ENCODE results near the gene PLCB4. TPM values are rescaled to one million over a fixed set of nuclear protein-coding genes. Genes with fewer than 3 reads are reported as not detected.

PLCB4 gene
- total and polyA plus RNA-seq, 2 donors (not counting 1 experiment from before 2014, with no cell fraction given), result 7.3 to 13.7 TPM

DNA sequence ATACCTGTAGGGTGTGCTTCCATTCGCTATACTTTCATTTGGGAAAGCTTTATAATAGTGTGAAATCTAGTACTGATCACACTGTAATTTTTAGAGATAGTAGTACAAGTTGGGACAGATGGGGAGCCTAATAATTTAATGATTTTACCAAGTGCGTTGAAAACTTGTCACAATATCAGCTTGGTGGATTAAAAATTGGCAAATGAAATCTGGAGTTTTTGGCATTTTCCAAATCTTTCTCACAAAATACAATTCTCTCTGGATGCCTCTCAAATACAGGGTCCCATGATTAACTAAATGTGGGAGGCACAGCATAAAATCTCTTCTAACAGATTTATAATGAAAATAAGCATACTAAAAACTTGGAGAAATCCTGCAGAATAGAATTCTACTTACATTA lies 96.4 kb downstream of the PLCB4 start:
- H3K27ac ChIP-seq (ENCODE audit: insufficient read depth, low read length), result no peak overlapping the region
- no peak overlapping the region for H3K4me3 ChIP-seq (replicated peaks in 1 of 4; ENCODE audit: control extremely low read depth in 1 of 4, insufficient read depth in 1 of 4, low read depth in 3 of 4, low read length in 4 of 4)
- no peaks in the 10 kb centered on the region for H4K20me1 ChIP-seq (ENCODE audit: control insufficient read depth, extremely low read depth, insufficient read depth, low read length)
- no peak overlapping the region for H3K9ac ChIP-seq (ENCODE audit: insufficient read depth, low read length)
- H3K4me1 ChIP-seq (ENCODE audit: control insufficient read depth, extremely low read depth, insufficient read depth, low read length), result no peaks in the 10 kb centered on the region
- no peak for TF ChIP-seq EZH2 (IDR thresholded peaks at IDR 0.05; ENCODE audit: low read length, missing control alignments)
- TF ChIP-seq, protein P1, sequence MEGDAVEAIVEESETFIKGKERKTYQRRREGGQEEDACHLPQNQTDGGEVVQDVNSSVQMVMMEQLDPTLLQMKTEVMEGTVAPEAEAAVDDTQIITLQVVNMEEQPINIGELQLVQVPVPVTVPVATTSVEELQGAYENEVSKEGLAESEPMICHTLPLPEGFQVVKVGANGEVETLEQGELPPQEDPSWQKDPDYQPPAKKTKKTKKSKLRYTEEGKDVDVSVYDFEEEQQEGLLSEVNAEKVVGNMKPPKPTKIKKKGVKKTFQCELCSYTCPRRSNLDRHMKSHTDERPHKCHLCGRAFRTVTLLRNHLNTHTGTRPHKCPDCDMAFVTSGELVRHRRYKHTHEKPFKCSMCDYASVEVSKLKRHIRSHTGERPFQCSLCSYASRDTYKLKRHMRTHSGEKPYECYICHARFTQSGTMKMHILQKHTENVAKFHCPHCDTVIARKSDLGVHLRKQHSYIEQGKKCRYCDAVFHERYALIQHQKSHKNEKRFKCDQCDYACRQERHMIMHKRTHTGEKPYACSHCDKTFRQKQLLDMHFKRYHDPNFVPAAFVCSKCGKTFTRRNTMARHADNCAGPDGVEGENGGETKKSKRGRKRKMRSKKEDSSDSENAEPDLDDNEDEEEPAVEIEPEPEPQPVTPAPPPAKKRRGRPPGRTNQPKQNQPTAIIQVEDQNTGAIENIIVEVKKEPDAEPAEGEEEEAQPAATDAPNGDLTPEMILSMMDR (conservative IDR thresholded peaks at IDR 0.05 in 1 of 2, IDR thresholded peaks at IDR 0.05 in 1 of 2; ENCODE audit: low read depth in 1 of 2, low read length in 2 of 2), result no peak
- no peak for DNase-seq (ENCODE audit: low read depth in 2 of 2)
- H3K9me3 ChIP-seq (ENCODE audit: control insufficient read depth, insufficient read depth, low read depth, low read length), result no peaks in the 10 kb centered on the region
- no peaks in the 10 kb centered on the region for H3K36me3 ChIP-seq (ENCODE audit: control insufficient read depth, insufficient read depth, low read length)
- no peaks in the 10 kb centered on the region for H3K27me3 ChIP-seq (ENCODE audit: control insufficient read depth, insufficient read depth, low read length)
- no peak overlapping the region for H3K4me2 ChIP-seq (ENCODE audit: extremely low read depth, insufficient read depth, low read length)
- no peaks in the 10 kb centered on the region for H3K79me2 ChIP-seq (ENCODE audit: control insufficient read depth, insufficient read depth, low read length)
- no peak overlapping the region for H2AFZ ChIP-seq (ENCODE audit: low read length)

GRCh38 chr20:9166153-9166780 lies 97.4 kb downstream of the PLCB4 start:
- Histone ChIP-seq H3K36me3 (ENCODE audit: control insufficient read depth, insufficient read depth, low read length) (no peaks in the 10 kb centered on the region), H3K4me1 (ENCODE audit: control insufficient read depth, extremely low read depth, insufficient read depth, low read length) (no peaks in the 10 kb centered on the region), H3K27me3 (ENCODE audit: control insufficient read depth, insufficient read depth, low read length) (no peaks in the 10 kb centered on the region), H4K20me1 (ENCODE audit: control insufficient read depth, extremely low read depth, insufficient read depth, low read length) (no peaks in the 10 kb centered on the region), H3K9ac (ENCODE audit: insufficient read depth, low read length) (no peak overlapping the region), H3K79me2 (ENCODE audit: control insufficient read depth, insufficient read depth, low read length) (no peaks in the 10 kb centered on the region), H2AFZ (ENCODE audit: low read length) (no peak overlapping the region), H3K9me3 (ENCODE audit: control insufficient read depth, insufficient read depth, low read depth, low read length) (no peaks in the 10 kb centered on the region), H3K27ac (ENCODE audit: insufficient read depth, low read length) (no peak overlapping the region), H3K4me3 (replicated peaks in 1 of 4; ENCODE audit: control extremely low read depth in 1 of 4, insufficient read depth in 1 of 4, low read depth in 3 of 4, low read length in 4 of 4) (no peak overlapping the region), H3K4me2 (ENCODE audit: extremely low read depth, insufficient read depth, low read length) (no peak overlapping the region)
- peak in 1 of 2 donors; percentile 9 for DNase-seq (ENCODE audit: low read depth in 2 of 2)
- no peak for TF ChIP-seq EZH2 (IDR thresholded peaks at IDR 0.05; ENCODE audit: low read length, missing control alignments)
- TF ChIP-seq, protein P1 (conservative IDR thresholded peaks at IDR 0.05 in 1 of 2, IDR thresholded peaks at IDR 0.05 in 1 of 2; ENCODE audit: low read depth in 1 of 2, low read length in 2 of 2), result no peak

- no peak overlapping the region for H3K4me2 ChIP-seq (ENCODE audit: extremely low read depth, insufficient read depth, low read length)
- no peak overlapping the region for H3K27ac ChIP-seq (ENCODE audit: insufficient read depth, low read length)
- no peaks in the 10 kb centered on the region for H3K9me3 ChIP-seq (ENCODE audit: control insufficient read depth, insufficient read depth, low read depth, low read length)
- no peaks in the 10 kb centered on the region for H3K4me1 ChIP-seq (ENCODE audit: control insufficient read depth, extremely low read depth, insufficient read depth, low read length)
- H3K79me2 ChIP-seq (ENCODE audit: control insufficient read depth, insufficient read depth, low read length), result no peaks in the 10 kb centered on the region
- H3K9ac ChIP-seq (ENCODE audit: insufficient read depth, low read length), result no peak overlapping the region
- DNase-seq (ENCODE audit: low read depth in 2 of 2), result no peak
- no peaks in the 10 kb centered on the region for H4K20me1 ChIP-seq (ENCODE audit: control insufficient read depth, extremely low read depth, insufficient read depth, low read length)
- H3K36me3 ChIP-seq (ENCODE audit: control insufficient read depth, insufficient read depth, low read length), result no peaks in the 10 kb centered on the region
- no peak overlapping the region for H3K4me3 ChIP-seq (replicated peaks in 1 of 4; ENCODE audit: control extremely low read depth in 1 of 4, insufficient read depth in 1 of 4, low read depth in 3 of 4, low read length in 4 of 4)
- TF ChIP-seq EZH2 (IDR thresholded peaks at IDR 0.05; ENCODE audit: low read length, missing control alignments), result no peak
- TF ChIP-seq, protein P1 (conservative IDR thresholded peaks at IDR 0.05 in 1 of 2, IDR thresholded peaks at IDR 0.05 in 1 of 2; ENCODE audit: low read depth in 1 of 2, low read length in 2 of 2), result no peak
- H2AFZ ChIP-seq (ENCODE audit: low read length), result no peak overlapping the region
- no peaks in the 10 kb centered on the region for H3K27me3 ChIP-seq (ENCODE audit: control insufficient read depth, insufficient read depth, low read length)
Observed at GRCh38 chr20:9169409-9169808, 100.5 kb downstream of the PLCB4 start.

Measured in fibroblast of lung (primary cell).